RWPE1 (cell line): ENCODE data around the gene TNKS2.
"Not testable (repeated sequence)": the region's sequence is repeated elsewhere in the genome, so short reads cannot be mapped to it uniquely, and the experiment has no call there.

Experiments
- CTCF ChIA-PET: fragments of 350-600 bp; sonication (Branson Sonifier 250); formaldehyde crosslinking; extraction: SDS; loops from one replicate; lab custom pipeline; 2021; lab: Yijun Ruan, JAX
- POLR2A ChIA-PET: fragments of 400-600 bp; formaldehyde crosslinking; extraction: SDS; loops from one replicate; lab custom pipeline; 2020; ENCODE audit warnings: antibody characterized with exemption; ENCODE audit not compliant: low non-redundant PET; lab: Yijun Ruan, JAX
- DNase-seq: peaks from one replicate; pipeline ENCODE4 v3.0.0; 2012; ENCODE audit warnings: low spot score
- H3K27ac ChIP-seq: fragments of 450-650 bp; 2 replicates; pipeline ENCODE4 v1.5.1; 2017
- TF ChIP-seq, protein P1 (sequence below): fragments of 450-650 bp; conservative IDR thresholded peaks from 2 replicates; pipeline ENCODE4 v1.5.1; 2017; ENCODE audit warnings: low read depth, mild to moderate bottlenecking

The TNKS2 gene

DNA sequence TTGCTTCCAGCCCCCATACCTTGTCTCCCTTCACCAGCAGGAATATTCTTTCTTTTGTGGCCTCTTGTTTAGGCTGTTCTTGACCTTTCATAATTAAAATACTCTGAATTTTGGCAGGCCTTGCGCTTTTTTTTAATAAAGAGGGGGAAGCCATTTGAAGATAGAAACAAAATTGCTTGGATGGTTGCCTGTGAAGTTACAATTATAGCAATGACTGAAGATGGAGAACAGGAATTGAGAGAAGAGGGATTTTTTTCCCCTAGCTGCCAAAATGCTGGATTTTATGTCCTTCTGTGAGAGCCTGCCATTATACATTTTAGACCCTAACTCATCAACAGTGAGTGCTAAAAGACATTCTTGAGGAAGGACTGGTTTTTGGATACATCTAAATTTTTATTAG lies 86.3 kb downstream of the TNKS2 start:
- POLR2A ChIA-PET = no interaction called here
- CTCF ChIA-PET = interaction anchor here (0.6 kb wide), 1 partner anchor 488 kb away, joined by 3 read pairs; no protein-coding TSS in a partner anchor
- no peak for DNase-seq
- TF ChIP-seq, protein P1, sequence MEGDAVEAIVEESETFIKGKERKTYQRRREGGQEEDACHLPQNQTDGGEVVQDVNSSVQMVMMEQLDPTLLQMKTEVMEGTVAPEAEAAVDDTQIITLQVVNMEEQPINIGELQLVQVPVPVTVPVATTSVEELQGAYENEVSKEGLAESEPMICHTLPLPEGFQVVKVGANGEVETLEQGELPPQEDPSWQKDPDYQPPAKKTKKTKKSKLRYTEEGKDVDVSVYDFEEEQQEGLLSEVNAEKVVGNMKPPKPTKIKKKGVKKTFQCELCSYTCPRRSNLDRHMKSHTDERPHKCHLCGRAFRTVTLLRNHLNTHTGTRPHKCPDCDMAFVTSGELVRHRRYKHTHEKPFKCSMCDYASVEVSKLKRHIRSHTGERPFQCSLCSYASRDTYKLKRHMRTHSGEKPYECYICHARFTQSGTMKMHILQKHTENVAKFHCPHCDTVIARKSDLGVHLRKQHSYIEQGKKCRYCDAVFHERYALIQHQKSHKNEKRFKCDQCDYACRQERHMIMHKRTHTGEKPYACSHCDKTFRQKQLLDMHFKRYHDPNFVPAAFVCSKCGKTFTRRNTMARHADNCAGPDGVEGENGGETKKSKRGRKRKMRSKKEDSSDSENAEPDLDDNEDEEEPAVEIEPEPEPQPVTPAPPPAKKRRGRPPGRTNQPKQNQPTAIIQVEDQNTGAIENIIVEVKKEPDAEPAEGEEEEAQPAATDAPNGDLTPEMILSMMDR = no peak
- H3K27ac ChIP-seq = no peak overlapping the region

DNA sequence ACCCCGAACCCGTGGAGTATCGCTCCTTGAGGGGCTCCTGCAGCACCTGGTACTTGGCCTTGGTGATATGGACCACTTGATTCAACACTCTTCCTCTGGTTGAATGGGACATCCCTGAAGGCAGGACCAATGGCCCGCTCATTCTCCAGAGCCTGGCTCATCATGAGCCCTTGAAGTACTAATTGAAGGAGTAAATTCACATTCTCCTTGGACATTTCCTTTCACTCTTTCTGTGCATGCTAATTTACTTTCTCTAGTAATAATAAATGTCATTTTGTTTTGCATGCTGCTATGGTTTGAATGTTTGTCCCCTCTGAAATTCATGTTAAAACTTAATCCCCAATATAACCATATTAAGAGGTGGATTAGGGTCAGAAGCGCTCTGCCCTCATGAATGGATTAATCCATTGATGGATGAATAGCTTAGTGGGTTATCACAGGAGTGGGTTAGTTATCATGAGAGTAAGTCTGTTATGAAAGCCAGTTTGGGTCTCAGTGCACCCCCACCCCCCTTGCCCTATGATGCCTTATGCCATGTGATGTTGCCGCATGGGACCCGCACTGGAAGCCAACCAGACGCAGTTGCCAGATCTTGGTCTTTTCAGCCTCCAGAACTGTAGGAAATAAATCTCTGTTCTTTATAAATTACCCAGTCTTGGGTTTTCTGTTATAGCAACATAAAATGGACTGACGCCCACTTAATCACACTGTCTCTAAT lies 87.3 kb downstream of the TNKS2 start:
- CTCF ChIA-PET = interaction anchor here (0.6 kb wide), 1 partner anchor 489 kb away, joined by 3 read pairs; no protein-coding TSS in a partner anchor
- no peak overlapping the region for H3K27ac ChIP-seq

GRCh38 chr10:91886954-91887271 lies 88.7 kb downstream of the TNKS2 start:
- no peak overlapping the region for H3K27ac ChIP-seq
- TF ChIP-seq, protein P1 = no peak
- ChIA-PET POLR2A (no interaction called here), CTCF (interaction anchor here (1.3 kb wide), 1 partner anchor 12 kb away, joined by 9 read pairs; no protein-coding TSS in a partner anchor)
- DNase-seq = no peak

More for the DNA sequence above, 87.3 kb downstream of the TNKS2 start:
- no peak for DNase-seq
- TF ChIP-seq, protein P1 = no peak
- POLR2A ChIA-PET = interaction anchor here (0.8 kb wide), 1 partner anchor 319 kb away, joined by 3 read pairs; no protein-coding TSS in a partner anchor

- DNase-seq = peak; percentile 30
- CTCF ChIA-PET = interaction anchor here (1.3 kb wide), 1 partner anchor 12 kb away, joined by 9 read pairs; no protein-coding TSS in a partner anchor
- H3K27ac ChIP-seq = no peak overlapping the region
- TF ChIP-seq, protein P1 = no peak
- POLR2A ChIA-PET = no interaction called here
These were observed 89.2 kb downstream of the TNKS2 start for GRCh38 chr10:91887272-91888076.

DNA sequence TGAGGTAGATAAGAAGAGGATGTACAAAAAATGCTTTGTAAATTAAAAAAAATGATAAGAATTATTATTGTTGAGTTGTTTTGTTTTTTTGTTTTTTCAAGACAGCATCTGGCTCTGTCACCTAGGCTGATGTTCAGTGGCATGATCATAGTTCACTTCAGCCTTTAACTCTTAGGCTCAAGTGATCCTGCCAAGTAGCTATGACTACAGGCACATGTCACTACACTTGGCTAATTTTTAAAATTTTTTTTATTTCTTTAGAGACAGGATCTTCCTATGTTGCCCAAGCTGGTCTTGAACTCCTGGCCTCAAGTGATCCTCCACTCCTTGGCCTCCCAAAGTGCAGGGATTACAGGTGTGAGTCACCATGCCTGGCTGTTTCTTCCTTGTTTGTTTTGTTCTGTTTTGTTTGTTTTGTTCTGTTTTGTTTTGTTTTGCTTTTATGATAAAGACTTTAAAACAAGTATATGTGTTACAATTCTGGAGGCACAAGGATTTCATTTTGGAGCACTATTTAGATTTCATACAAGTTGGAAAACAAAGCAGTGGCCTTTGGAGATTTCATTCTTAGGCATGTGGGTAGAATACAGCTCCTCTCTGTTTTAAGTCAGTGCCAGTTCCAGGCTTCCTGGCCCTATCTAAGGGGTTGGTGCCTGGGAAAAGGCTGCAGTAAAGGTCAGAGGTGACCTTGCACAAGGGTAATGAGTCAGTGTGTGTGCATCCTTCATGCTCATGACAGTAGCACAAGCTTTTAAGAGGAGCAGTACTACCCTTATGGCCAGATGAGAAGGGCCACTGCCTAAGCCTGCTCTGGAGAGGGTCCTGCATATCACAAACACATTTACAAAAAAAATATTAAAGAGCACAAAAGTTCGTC lies 93.1 kb downstream of the TNKS2 start:
- CTCF ChIA-PET = no interaction called here
- POLR2A ChIA-PET = no interaction called here
- TF ChIP-seq, protein P1 = no peak

DNA sequence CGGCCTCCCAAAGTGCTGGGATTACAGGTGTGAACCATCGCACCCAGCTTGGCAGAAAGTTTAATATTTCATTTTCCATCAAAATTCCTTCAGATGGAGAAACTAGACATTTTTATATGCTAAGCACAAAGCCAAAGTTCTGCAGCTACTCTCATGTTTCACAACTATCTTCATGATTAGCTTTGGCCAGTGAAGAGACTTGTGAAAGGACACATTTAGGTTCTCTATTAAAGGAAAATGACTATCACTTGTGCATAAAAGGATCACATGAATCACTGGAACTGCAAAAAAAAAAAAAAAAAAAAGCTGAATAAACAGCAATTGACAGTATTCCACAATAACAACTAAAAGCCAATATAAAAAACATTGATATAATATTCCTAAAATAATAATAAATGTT lies 94.8 kb downstream of the TNKS2 start:
- no peak for DNase-seq
- CTCF ChIA-PET = no interaction called here
- TF ChIP-seq, protein P1 = no peak
- no peak overlapping the region for H3K27ac ChIP-seq
- POLR2A ChIA-PET = no interaction called here

More for the DNA sequence above, 93.1 kb downstream of the TNKS2 start:
- H3K27ac ChIP-seq = no peak overlapping the region
- no peak for DNase-seq

- DNase-seq, CTCF ChIA-PET, POLR2A ChIA-PET, H3K27ac ChIP-seq: not testable (repeated sequence)
These were observed 96.0 kb downstream of the TNKS2 start for GRCh38 chr10:91894261-91894685.
